HCT116 (cell line): ENCODE measurements around the gene OVOL2. TPM values are rescaled to one million over a fixed set of nuclear protein-coding genes. Genes with fewer than 3 reads are reported as not detected.
A peak's percentile ranks its signal among the peaks of the same experiment; 100 is the strongest.

Experiments
- ATAC-seq: fragments of 200-7000 bp; cut with Tn5 transposase; 2 replicates; pipeline ENCODE4 v1.9.1; 2020; ENCODE audit warnings: mild to moderate bottlenecking, moderate library complexity
- BruUV-seq: library from RNA; stranded (reverse); fragments of 400-500 nt; replicated peaks from 2 replicates; lab custom pipeline; 2021; lab: Mats Ljungman, UMichigan
- CTCF ChIA-PET: fragments of 300-600 bp; sonication (Branson Sonifier 250); formaldehyde crosslinking; loops from one replicate; lab custom pipeline; 2021; ENCODE audit warnings: antibody characterized with exemption; lab: Charles Lee
- POLR2A ChIA-PET: fragments of 300-600, 350-600 bp; sonication (Branson Sonifier 250); formaldehyde crosslinking; loops from one replicate; lab custom pipeline; 2021; ENCODE audit warnings: antibody characterized with exemption; lab: Charles Lee
- RAD21 ChIA-PET, 2 experiments: fragments of 300-600 bp; sonication (Branson Sonifier 250); formaldehyde crosslinking; loops; one replicate each; lab custom pipeline; 2023; ENCODE audit warnings: low total read pairs in 2 of 2; ENCODE audit not compliant: uncharacterized antibody in 2 of 2, unreplicated experiment in 2 of 2, low non-redundant PET in 1 of 2; lab: Charles Lee
- DNase-seq: peaks from one replicate; pipeline ENCODE4 v3.0.0-alpha.2; 2010; ENCODE audit warnings: low read depth, low spot score
- H2AFZ ChIP-seq: fragments of 200-600 bp; shearing (Covaris generic), sonication (generic); 2 replicates; pipeline ENCODE4 v1.6.1; 2017; ENCODE audit warnings: low read depth, mixed run types, mixed read lengths, antibody characterized with exemption, low read length; ENCODE audit not compliant: poor library complexity, severe bottlenecking
- H3K27ac ChIP-seq: 2 replicates; pipeline ENCODE4 v1.5.1; 2012; ENCODE audit warnings: low read depth, low read length
- H3K27me3 ChIP-seq: fragments of 200-600 bp; sonication (generic); 2 replicates; pipeline ENCODE4 v1.6.1; 2016; ENCODE audit warnings: mixed run types, low read length, mixed read lengths; ENCODE audit not compliant: insufficient read depth
- H3K36me3 ChIP-seq, 2 experiments: fragments of 200-500 bp in 1 of 2; fragments of 200-600 bp in 1 of 2; sonication (Bioruptor generic) in 1 of 2; sonication (generic) in 1 of 2; 2 replicates each; pipeline versions ENCODE4 v1.5.1 to v1.6.1; 2014 to 2016; ENCODE audit warnings: low read length in 2 of 2, inconsistent platforms in 1 of 2, mixed read lengths in 1 of 2, mixed run types in 1 of 2; ENCODE audit not compliant: insufficient read depth in 2 of 2, control insufficient read depth in 1 of 2
- H3K4me1 ChIP-seq, 2 experiments: fragments of 200-600 bp in 1 of 2; sonication (generic) in 1 of 2; 2 replicates each; pipeline versions ENCODE4 v1.5.1 to v1.6.1; 2012 to 2017; ENCODE audit warnings: low read length in 2 of 2, inconsistent platforms in 1 of 2, mild to moderate bottlenecking in 1 of 2, mixed read lengths in 1 of 2, mixed run types in 1 of 2, moderate library complexity in 1 of 2; ENCODE audit not compliant: insufficient read depth in 2 of 2, control insufficient read depth in 1 of 2
- H3K4me2 ChIP-seq: fragments of 200-600 bp; sonication (generic); 2 replicates; pipeline ENCODE4 v1.6.1; 2017; ENCODE audit warnings: mixed run types, low read length, mixed read lengths
- H3K4me3 ChIP-seq, 2 experiments: fragments of 200-600 bp in 1 of 2; sonication (generic) in 1 of 2; replicated peaks in 1 of 2; 2 replicates each; pipeline ENCODE4 v1.5.1; 2011 to 2016; ENCODE audit warnings: low read length in 2 of 2, control low read depth in 1 of 2, low read depth in 1 of 2, mild to moderate bottlenecking in 1 of 2, mixed read lengths in 1 of 2, mixed run types in 1 of 2
- H3K79me2 ChIP-seq: fragments of 200-600 bp; sonication (generic); 2 replicates; pipeline ENCODE4 v1.6.1; 2017; ENCODE audit warnings: mild to moderate bottlenecking, mixed run types, low read length, moderate library complexity, mixed read lengths; ENCODE audit not compliant: insufficient read depth
- H3K9ac ChIP-seq: fragments of 200-600 bp; sonication (generic); 2 replicates; pipeline ENCODE4 v1.6.1; 2016; ENCODE audit warnings: low read length, mixed read lengths
- H3K9me2 ChIP-seq: fragments of 200-600 bp; sonication (generic), shearing (Covaris generic); 2 replicates; pipeline ENCODE4 v1.6.1; 2017; ENCODE audit warnings: mixed run types, mild to moderate bottlenecking, moderate library complexity; ENCODE audit not compliant: insufficient read depth
- H3K9me3 ChIP-seq, 2 experiments: fragments of 200-500 bp in 1 of 2; fragments of 200-600 bp in 1 of 2; sonication (Bioruptor generic) in 1 of 2; sonication (generic) in 1 of 2; 2 replicates each; pipeline ENCODE4 v1.6.1; 2014 to 2017; ENCODE audit warnings: low read length in 2 of 2, mixed read lengths in 2 of 2, inconsistent platforms in 1 of 2, low read depth in 1 of 2, mild to moderate bottlenecking in 1 of 2, mixed run types in 1 of 2, moderate library complexity in 1 of 2; ENCODE audit not compliant: control insufficient read depth in 1 of 2, insufficient read depth in 1 of 2
- H4K20me1 ChIP-seq: fragments of 200-600 bp; sonication (generic), shearing (Covaris generic); 2 replicates; pipeline ENCODE4 v1.6.1; 2017; ENCODE audit warnings: mixed run types, mild to moderate bottlenecking, moderate library complexity; ENCODE audit not compliant: insufficient read depth
- CEBPB ChIP-seq: IDR thresholded peaks from 2 replicates; pipeline ENCODE4 v1.6.1; 2012; ENCODE audit warnings: low read depth
- EGR1 ChIP-seq: IDR thresholded peaks from 2 replicates; pipeline ENCODE4 v1.6.1; 2012; ENCODE audit warnings: low read depth
- ELF1 ChIP-seq: IDR thresholded peaks from 2 replicates; pipeline ENCODE4 v1.6.1; 2012; ENCODE audit warnings: low read depth, borderline replicate concordance
- EZH2 ChIP-seq: fragments of 200-600 bp; sonication (generic); IDR thresholded peaks from 2 replicates; pipeline ENCODE4 v1.6.1; 2017; ENCODE audit warnings: antibody characterized with exemption, mixed run types
- JUND ChIP-seq: IDR thresholded peaks from 2 replicates; pipeline ENCODE4 v1.6.1; 2012
- POLR2A ChIP-seq: IDR thresholded peaks from 2 replicates; pipeline ENCODE4 v1.7.0; 2011; ENCODE audit warnings: borderline replicate concordance; ENCODE audit not compliant: insufficient read depth, insufficient read length; ENCODE audit errors: extremely low read depth
- POLR2AphosphoS5 ChIP-seq: IDR thresholded peaks from 2 replicates; pipeline ENCODE4 v1.6.1; 2011; ENCODE audit warnings: mild to moderate bottlenecking, low read depth, low read length, moderate library complexity
- SIN3A ChIP-seq: IDR thresholded peaks from 2 replicates; pipeline ENCODE4 v1.6.1; 2012; ENCODE audit warnings: low read depth
- SP1 ChIP-seq: IDR thresholded peaks from 2 replicates; pipeline ENCODE4 v1.6.1; 2012; ENCODE audit warnings: low read depth
- SRF ChIP-seq: IDR thresholded peaks from 2 replicates; pipeline ENCODE4 v1.6.1; 2012; ENCODE audit warnings: low read depth
- TCF7L2 ChIP-seq: IDR thresholded peaks from 2 replicates; pipeline ENCODE4 v1.7.0; 2011; ENCODE audit warnings: borderline replicate concordance, inconsistent platforms; ENCODE audit not compliant: insufficient read depth, insufficient read length; ENCODE audit errors: extremely low read depth
- ZFX ChIP-seq: fragments of 450-650 bp; IDR thresholded peaks from 2 replicates; pipeline ENCODE4 v1.6.1; 2017
- intact Hi-C: fragments of 100-400 bp; cut with micrococcal nuclease; formaldehyde crosslinking; loops from 2 replicates; pipeline ENCODE4 v1.10.0; 2022
- total RNA-seq: library from RNA; stranded (reverse); gene quantifications from one replicate; pipeline ENCODE4 v1.2.1, GENCODE V29; 2021; ENCODE audit not compliant: unreplicated experiment

Gene OVOL2
- total RNA-seq, 1 experiment from 2014 or later, result 0.86 TPM

- RAD21 ChIA-PET, result no interaction called here
- Histone ChIP-seq H3K4me2 (peak overlapping the region; percentile 78), H3K4me1 (peaks cover 18 to 36% of the 10 kb centered on the region in 2 experiments), H4K20me1 (no peaks in the 10 kb centered on the region), H3K9me2 (no peaks in the 10 kb centered on the region), H2AFZ (peak overlapping the region; percentile 97), H3K9me3 (no peaks in the 10 kb centered on the region)
- CTCF ChIA-PET, result no interaction called here
- TF ChIP-seq SRF (no peak), ZFX (no peak), SP1 (no peak), EZH2 (no peak), SIN3A (no peak), POLR2AphosphoS5 (no peak), CEBPB (no peak)
- TF ChIP-seq, all 23 proteins: peak for 0
- DNase-seq (no peak), ATAC-seq (no peak)
- Histone ChIP-seq H3K9ac (no peak overlapping the region), H3K27ac (no peak overlapping the region), H3K4me3 (peak overlapping the region; percentile 41 to 58), H3K79me2 (no peaks in the 10 kb centered on the region), H3K27me3 (peaks cover 16% of the 10 kb centered on the region; the same call in 1 of the 2 replicates), H3K36me3 (no peaks in the 10 kb centered on the region)
- no TSS peak for BruUV-seq
- POLR2A ChIA-PET, result no interaction called here
- intact Hi-C loops, result loop anchor here (5.0 to 10.0 kb wide), 2 partner anchors 55 to 218 kb away; no protein-coding TSS in a partner anchor
Observed at GRCh38 chr20:18059603-18060002, 1.9 kb upstream of the OVOL2 start.

- TF ChIP-seq JUND (no peak), TCF7L2 (peak; percentile 35), POLR2A (no peak), ELF1 (no peak), EGR1 (peak; percentile 47; the same call in 1 of the 2 replicates)
- peaks cover 18 to 36% of the 10 kb centered on the region in 2 experiments for H3K4me1 ChIP-seq
- H3K9ac ChIP-seq, result no peak overlapping the region
- H3K79me2 ChIP-seq, result no peaks in the 10 kb centered on the region
- H4K20me1 ChIP-seq, result no peaks in the 10 kb centered on the region
- POLR2A ChIA-PET, result no interaction called here
- no peak overlapping the region for H3K27ac ChIP-seq
- H3K9me3 ChIP-seq, result no peaks in the 10 kb centered on the region
- ATAC-seq (peak; percentile 65), DNase-seq (peak; percentile 16)
- H3K4me2 ChIP-seq, result peak overlapping the region; percentile 78
- CTCF ChIA-PET, result interaction anchor here (1.0 kb wide), 1 partner anchor 133 kb away, joined by 4 read pairs; no protein-coding TSS in a partner anchor
- peaks cover 18% of the 10 kb centered on the region; the same call in 1 of the 2 replicates for H3K27me3 ChIP-seq
- no peaks in the 10 kb centered on the region for H3K36me3 ChIP-seq
- no TSS peak for BruUV-seq
- H2AFZ ChIP-seq, result peak overlapping the region; percentile 97
- RAD21 ChIA-PET, result no interaction called here
- intact Hi-C loops, result loop anchor here (5.0 kb wide), 1 partner anchor 218 kb away; no protein-coding TSS in a partner anchor
- H3K4me3 ChIP-seq, result peak overlapping the region; percentile 41 to 58
- H3K9me2 ChIP-seq, result no peaks in the 10 kb centered on the region
Observed at GRCh38 chr20:18058661-18059467, 1.1 kb upstream of the OVOL2 start.
